CD4-positive, CD25-positive, alpha-beta regulatory T cell (primary cell): Measurements from ENCODE around the gene AKR7A3. TPM values are rescaled to one million over a fixed set of nuclear protein-coding genes. Genes with fewer than 3 reads are reported as not detected.
A peak's percentile ranks its signal among the peaks of the same experiment; 100 is the strongest.

Source experiments
- ATAC-seq, 2 donors: fragments of 150-1000 bp; cut with Tn5 transposase; one replicate each; pipeline ENCODE4 v1.10.0; 2021; ENCODE audit warnings: low read depth in 2 of 2, moderate number of reproducible peaks in 2 of 2, moderate library complexity in 1 of 2
- DNase-seq, 3 donors: peaks; one replicate each; pipeline versions ENCODE4 v3.0.0 to v3.0.0-alpha.2; 2012 to 2022; ENCODE audit warnings: mixed read lengths in 1 of 3
- H3K27ac ChIP-seq: one replicate; pipeline ENCODE4 v1.7.0; 2013; ENCODE audit warnings: mild to moderate bottlenecking, low read length; ENCODE audit not compliant: insufficient read depth, poor library complexity, severe bottlenecking
- H3K27me3 ChIP-seq: one replicate; pipeline ENCODE4 v1.7.0; 2013; ENCODE audit warnings: low read length; ENCODE audit not compliant: control insufficient read depth, insufficient read depth
- H3K36me3 ChIP-seq: one replicate; pipeline ENCODE4 v1.7.0; 2013; ENCODE audit warnings: mild to moderate bottlenecking, low read length, moderate library complexity; ENCODE audit not compliant: control insufficient read depth, insufficient read depth
- H3K4me1 ChIP-seq: 2 replicates; pipeline ENCODE4 v1.7.0; 2013; ENCODE audit warnings: mild to moderate bottlenecking, low read length; ENCODE audit not compliant: insufficient read depth, control insufficient read depth, poor library complexity, severe bottlenecking
- H3K4me3 ChIP-seq: one replicate; pipeline ENCODE4 v1.7.0; 2013; ENCODE audit warnings: low read depth, mild to moderate bottlenecking, low read length, moderate library complexity
- H3K9me3 ChIP-seq, 2 experiments: 1 replicate in 1 of 2; 2 replicates in 1 of 2; pipeline ENCODE4 v1.7.0; 2013; ENCODE audit warnings: low read length in 2 of 2, mild to moderate bottlenecking in 1 of 2, moderate library complexity in 1 of 2; ENCODE audit not compliant: control insufficient read depth in 2 of 2
- H3K27ac Mint-ChIP-seq, 3 donors: one replicate each; pipeline ENCODE4 v1.8.0; 2020 to 2022; ENCODE audit warnings: mild to moderate bottlenecking in 3 of 3, mixed read lengths in 3 of 3, moderate library complexity in 2 of 3
- H3K27me3 Mint-ChIP-seq: one replicate; pipeline ENCODE4 v1.8.0; 2022; ENCODE audit warnings: mild to moderate bottlenecking, mixed read lengths
- H3K36me3 Mint-ChIP-seq: one replicate; pipeline ENCODE4 v1.8.0; 2020; ENCODE audit warnings: mixed read lengths
- H3K4me1 Mint-ChIP-seq, 4 donors: one replicate each; pipeline ENCODE4 v1.8.0; 2020 to 2022; ENCODE audit warnings: mixed read lengths in 4 of 4, mild to moderate bottlenecking in 1 of 4
- H3K4me3 Mint-ChIP-seq, 4 donors: one replicate each; pipeline ENCODE4 v1.8.0; 2020 to 2022; ENCODE audit warnings: mild to moderate bottlenecking in 4 of 4, mixed read lengths in 4 of 4, moderate library complexity in 3 of 4
- H3K9me3 Mint-ChIP-seq, 7 donors: one replicate each; pipeline ENCODE4 v1.8.0; 2020 to 2022; ENCODE audit warnings: mixed read lengths in 7 of 7, mild to moderate bottlenecking in 3 of 7, moderate library complexity in 2 of 7
- polyA plus RNA-seq, 4 donors: library from polyadenylated mRNA; unstranded; fragments of 300-500 nt; fragmentation: Illumina TruSeq; gene quantifications; one replicate each; pipeline ENCODE4 v1.2.3, GENCODE V29; 2021
- total RNA-seq: library from RNA; stranded (reverse); gene quantifications from one replicate; pipeline ENCODE4 v1.2.3, GENCODE V29; 2022

Gene AKR7A3
- total and polyA plus RNA-seq, 5 donors from 2014 or later = 0.25 to 0.99 TPM; not detected in 3

DNA sequence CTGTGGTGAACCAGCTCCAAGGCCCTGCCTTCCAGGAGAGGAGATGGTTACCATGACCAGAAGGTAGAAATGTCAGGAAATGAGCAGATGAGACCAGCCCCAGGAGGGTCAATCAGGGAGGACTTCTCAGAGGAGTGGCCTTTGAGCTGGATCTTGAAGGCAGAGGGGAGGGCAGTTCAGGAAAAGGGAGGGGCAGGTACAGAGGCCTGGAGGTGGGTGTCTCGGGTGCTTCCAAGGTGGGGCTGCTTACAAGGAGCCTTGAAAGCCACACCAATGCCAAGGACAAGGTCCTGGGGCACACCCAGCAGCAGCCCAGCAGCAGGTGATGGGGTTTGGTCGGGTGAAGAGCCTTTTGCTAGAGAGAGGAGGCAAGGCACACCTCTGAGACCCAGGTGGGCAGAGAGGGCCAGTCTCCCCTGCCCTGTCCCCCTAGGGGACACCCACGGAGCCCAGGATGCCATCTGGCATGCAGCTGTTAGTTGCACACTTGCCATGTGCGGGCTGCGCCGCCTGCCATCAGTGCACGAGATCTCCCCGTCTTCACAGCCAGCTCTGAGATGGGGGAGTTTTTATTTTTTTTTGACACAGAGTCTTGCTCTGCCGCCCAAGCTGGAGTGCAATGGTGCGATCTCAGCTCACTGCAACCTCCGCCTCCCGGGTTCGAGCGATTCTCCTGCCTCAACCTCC is 42.0 kb upstream of the AKR7A3 start:
- Mint-ChIP-seq H3K27me3 (no peaks in the 10 kb centered on the region), H3K9me3 (no peaks in the 10 kb centered on the region), H3K27ac (no peak overlapping the region), H3K4me3 (no peak overlapping the region), H3K36me3 (peaks cover 6% of the 10 kb centered on the region), H3K4me1 (peaks cover 0 to 5% (median 0%) of the 10 kb centered on the region in 4 donors)
- Histone ChIP-seq H3K27me3 (no peaks in the 10 kb centered on the region), H3K9me3 (no peaks in the 10 kb centered on the region), H3K4me1 (no peaks in the 10 kb centered on the region), H3K27ac (no peak overlapping the region), H3K4me3 (no peak overlapping the region), H3K36me3 (no peaks in the 10 kb centered on the region)
- ATAC-seq (no peak), DNase-seq (no peak)

DNA sequence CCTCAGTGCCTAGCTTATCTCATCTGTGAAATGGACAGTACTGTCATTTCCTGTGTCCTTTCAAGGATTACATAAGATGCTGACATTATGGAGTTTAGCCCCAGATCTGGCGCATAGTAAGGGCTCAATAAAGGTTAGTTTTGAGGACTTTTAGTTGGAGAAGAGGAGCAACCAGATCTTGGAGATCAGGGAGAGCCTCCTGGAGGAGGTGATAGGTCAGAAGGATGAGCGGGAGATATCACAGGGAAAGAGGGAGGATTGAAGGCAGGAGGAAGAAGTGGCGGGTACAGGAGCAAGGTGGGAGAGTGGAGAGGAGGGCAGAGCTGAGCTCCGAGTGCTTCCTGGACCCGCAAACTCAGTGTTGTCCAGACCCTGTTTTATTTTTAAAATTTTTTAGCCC is 41.0 kb upstream of the AKR7A3 start:
- ATAC-seq = no peak
- Histone ChIP-seq H3K27ac (no peak overlapping the region), H3K4me1 (no peaks in the 10 kb centered on the region), H3K9me3 (no peaks in the 10 kb centered on the region), H3K27me3 (no peaks in the 10 kb centered on the region), H3K4me3 (no peak overlapping the region), H3K36me3 (no peaks in the 10 kb centered on the region)
- peaks cover 9% of the 10 kb centered on the region for H3K36me3 Mint-ChIP-seq
- no peak overlapping the region for H3K4me3 Mint-ChIP-seq
- no peaks in the 10 kb centered on the region for H3K27me3 Mint-ChIP-seq
- DNase-seq = no peak
- peaks cover 0 to 5% (median 0%) of the 10 kb centered on the region in 4 donors for H3K4me1 Mint-ChIP-seq
- H3K9me3 Mint-ChIP-seq = no peaks in the 10 kb centered on the region
- no peak overlapping the region for H3K27ac Mint-ChIP-seq

DNA sequence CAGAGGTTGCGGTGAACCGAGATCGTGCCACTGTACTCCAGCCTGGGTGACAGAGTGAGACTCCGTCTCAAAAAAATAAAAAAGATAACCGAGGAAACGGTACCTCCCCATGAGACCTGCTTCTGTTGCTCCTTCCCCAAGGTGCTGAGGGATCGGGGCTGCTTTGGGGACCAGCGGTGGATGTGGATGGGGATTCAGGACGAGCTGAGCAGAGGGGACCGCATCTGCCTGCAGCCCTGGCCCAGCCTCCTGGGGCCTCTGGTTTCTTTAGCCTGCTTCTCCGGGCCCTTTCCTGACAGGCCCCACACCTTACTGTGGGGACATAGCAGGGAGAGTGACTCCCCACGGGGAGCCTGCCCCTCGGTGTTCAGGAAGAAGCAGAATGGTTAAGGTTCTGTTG is 40.6 kb upstream of the AKR7A3 start:
- H3K27ac ChIP-seq = no peak overlapping the region
- no peak overlapping the region for H3K4me3 Mint-ChIP-seq
- peaks cover 0 to 5% (median 0%) of the 10 kb centered on the region in 4 donors for H3K4me1 Mint-ChIP-seq
- H3K36me3 ChIP-seq = no peaks in the 10 kb centered on the region
- ATAC-seq = no peak
- no peaks in the 10 kb centered on the region for H3K9me3 Mint-ChIP-seq
- no peaks in the 10 kb centered on the region for H3K9me3 ChIP-seq
- H3K27me3 Mint-ChIP-seq = no peaks in the 10 kb centered on the region
- no peak for DNase-seq
- H3K4me3 ChIP-seq = no peak overlapping the region
- H3K4me1 ChIP-seq = no peaks in the 10 kb centered on the region
- peaks cover 11% of the 10 kb centered on the region for H3K36me3 Mint-ChIP-seq
- peak overlapping the region in 1 of 3 donors; percentile 38 for H3K27ac Mint-ChIP-seq
- no peaks in the 10 kb centered on the region for H3K27me3 ChIP-seq

DNA sequence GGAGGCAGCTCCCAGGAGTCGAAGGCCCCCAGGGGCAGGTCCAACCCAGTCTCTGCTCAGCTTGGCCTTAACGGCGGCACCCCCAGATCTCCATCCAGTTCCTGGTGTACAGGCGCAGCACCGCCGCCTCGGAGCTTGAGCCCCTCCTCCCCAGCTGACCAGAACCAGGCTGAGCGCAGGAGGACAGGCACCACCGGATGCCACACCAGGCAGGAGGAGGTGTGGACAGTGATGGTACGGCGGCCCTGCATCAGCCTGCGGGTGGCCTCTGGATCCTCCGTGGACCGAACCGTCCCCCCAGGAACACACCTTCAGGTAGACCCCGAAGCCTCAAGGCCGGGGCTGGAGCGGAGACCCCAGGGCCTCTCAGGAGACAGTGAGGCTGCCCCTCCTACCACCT is 39.9 kb upstream of the AKR7A3 start:
- Histone ChIP-seq H3K27me3 (no peaks in the 10 kb centered on the region), H3K4me1 (no peaks in the 10 kb centered on the region), H3K9me3 (no peaks in the 10 kb centered on the region), H3K4me3 (no peak overlapping the region), H3K36me3 (no peaks in the 10 kb centered on the region), H3K27ac (no peak overlapping the region)
- H3K4me3 Mint-ChIP-seq = no peak overlapping the region
- DNase-seq (no peak), ATAC-seq (no peak)
- H3K4me1 Mint-ChIP-seq = peaks cover 0 to 5% (median 0%) of the 10 kb centered on the region in 4 donors
- H3K36me3 Mint-ChIP-seq = peaks cover 11% of the 10 kb centered on the region
- no peaks in the 10 kb centered on the region for H3K9me3 Mint-ChIP-seq
- no peak overlapping the region for H3K27ac Mint-ChIP-seq
- no peaks in the 10 kb centered on the region for H3K27me3 Mint-ChIP-seq

DNA sequence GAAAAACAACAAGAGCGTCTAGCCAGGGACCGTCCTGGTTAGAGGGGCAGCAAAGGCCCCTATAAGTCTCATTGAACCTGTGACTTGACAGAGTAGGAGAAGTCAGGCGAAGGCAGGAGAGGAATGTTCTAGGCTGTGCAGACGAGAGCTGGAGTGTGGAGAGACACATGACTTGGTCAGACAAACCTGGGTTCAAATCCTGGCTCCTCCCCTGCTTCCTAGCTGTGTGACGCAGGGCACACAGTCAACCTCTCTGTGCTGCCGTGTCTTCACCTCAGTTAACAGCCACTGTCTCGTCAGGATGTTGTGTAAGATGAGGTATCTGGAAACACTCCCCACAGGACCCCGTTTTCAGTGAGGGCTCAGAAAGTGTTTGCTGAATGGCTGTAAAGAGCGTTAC is 39.2 kb upstream of the AKR7A3 start:
- H3K4me3 ChIP-seq = no peak overlapping the region
- H3K4me1 Mint-ChIP-seq = peaks cover 0 to 5% (median 0%) of the 10 kb centered on the region in 4 donors
- no peaks in the 10 kb centered on the region for H3K27me3 ChIP-seq
- no peaks in the 10 kb centered on the region for H3K4me1 ChIP-seq
- peaks cover 14% of the 10 kb centered on the region for H3K36me3 Mint-ChIP-seq
- ATAC-seq (no peak), DNase-seq (no peak)
- H3K4me3 Mint-ChIP-seq = peak overlapping the region in 2 of 4 donors; percentile 38 to 43
- no peaks in the 10 kb centered on the region for H3K9me3 ChIP-seq
- no peaks in the 10 kb centered on the region for H3K27me3 Mint-ChIP-seq
- H3K27ac ChIP-seq = no peak overlapping the region
- no peak overlapping the region for H3K27ac Mint-ChIP-seq
- H3K36me3 ChIP-seq = no peaks in the 10 kb centered on the region
- no peaks in the 10 kb centered on the region for H3K9me3 Mint-ChIP-seq

DNA sequence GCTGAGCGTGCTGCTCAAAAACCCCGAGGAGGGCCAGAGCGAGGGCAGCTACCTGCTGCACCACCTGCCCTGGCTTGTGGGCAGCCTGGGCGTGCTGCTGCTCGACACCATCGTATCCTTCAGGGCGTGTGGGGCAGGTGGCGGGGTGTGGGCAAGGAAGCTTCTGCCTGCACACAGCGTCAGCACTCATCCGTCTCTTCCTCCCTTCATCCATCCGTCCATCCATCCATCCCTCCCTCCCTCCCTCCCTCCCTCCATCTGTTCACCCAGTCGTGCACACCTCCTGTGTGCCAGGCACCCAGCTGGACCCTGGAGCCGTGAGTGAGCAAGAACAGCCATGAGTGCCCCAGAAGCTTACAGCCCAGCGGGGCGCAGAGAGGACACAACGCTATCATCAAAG is 38.7 kb upstream of the AKR7A3 start:
- Histone ChIP-seq H3K36me3 (no peaks in the 10 kb centered on the region), H3K4me3 (no peak overlapping the region), H3K9me3 (no peaks in the 10 kb centered on the region), H3K27me3 (no peaks in the 10 kb centered on the region), H3K27ac (no peak overlapping the region), H3K4me1 (no peaks in the 10 kb centered on the region)
- no peaks in the 10 kb centered on the region for H3K9me3 Mint-ChIP-seq
- H3K4me3 Mint-ChIP-seq = no peak overlapping the region
- ATAC-seq (no peak), DNase-seq (no peak)
- H3K27me3 Mint-ChIP-seq = no peaks in the 10 kb centered on the region
- H3K36me3 Mint-ChIP-seq = peaks cover 16% of the 10 kb centered on the region
- H3K4me1 Mint-ChIP-seq = peaks cover 0 to 5% (median 0%) of the 10 kb centered on the region in 4 donors
- H3K27ac Mint-ChIP-seq = no peak overlapping the region

DNA sequence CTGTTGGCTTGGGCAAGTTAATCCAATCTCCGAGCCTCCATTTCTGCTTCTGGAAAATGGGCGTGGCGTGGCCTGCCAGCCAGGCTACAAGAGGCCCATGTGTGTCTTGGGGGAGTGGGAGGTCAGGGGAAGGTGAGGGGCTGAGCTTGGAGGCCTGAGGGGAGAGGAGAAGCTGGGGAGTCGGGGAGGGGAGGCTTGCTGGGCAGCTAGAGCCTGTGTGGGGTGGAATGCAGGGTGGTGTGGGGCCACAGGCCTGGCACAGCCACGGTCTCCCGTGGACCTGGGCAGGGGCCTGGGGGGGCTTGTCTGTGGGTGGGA is 38.1 kb upstream of the AKR7A3 start:
- no peak for ATAC-seq
- H3K27me3 ChIP-seq = no peaks in the 10 kb centered on the region
- H3K27ac ChIP-seq = no peak overlapping the region
- no peaks in the 10 kb centered on the region for H3K27me3 Mint-ChIP-seq
- H3K27ac Mint-ChIP-seq = no peak overlapping the region
- DNase-seq = no peak
- H3K9me3 ChIP-seq = no peaks in the 10 kb centered on the region
- H3K4me1 Mint-ChIP-seq = peaks cover 0 to 5% (median 0%) of the 10 kb centered on the region in 4 donors
- H3K36me3 ChIP-seq = no peaks in the 10 kb centered on the region
- peak overlapping the region in 1 of 4 donors; percentile 15 for H3K4me3 Mint-ChIP-seq
- H3K4me1 ChIP-seq = no peaks in the 10 kb centered on the region
- peaks cover 21% of the 10 kb centered on the region for H3K36me3 Mint-ChIP-seq
- no peaks in the 10 kb centered on the region for H3K9me3 Mint-ChIP-seq
- H3K4me3 ChIP-seq = no peak overlapping the region

DNA sequence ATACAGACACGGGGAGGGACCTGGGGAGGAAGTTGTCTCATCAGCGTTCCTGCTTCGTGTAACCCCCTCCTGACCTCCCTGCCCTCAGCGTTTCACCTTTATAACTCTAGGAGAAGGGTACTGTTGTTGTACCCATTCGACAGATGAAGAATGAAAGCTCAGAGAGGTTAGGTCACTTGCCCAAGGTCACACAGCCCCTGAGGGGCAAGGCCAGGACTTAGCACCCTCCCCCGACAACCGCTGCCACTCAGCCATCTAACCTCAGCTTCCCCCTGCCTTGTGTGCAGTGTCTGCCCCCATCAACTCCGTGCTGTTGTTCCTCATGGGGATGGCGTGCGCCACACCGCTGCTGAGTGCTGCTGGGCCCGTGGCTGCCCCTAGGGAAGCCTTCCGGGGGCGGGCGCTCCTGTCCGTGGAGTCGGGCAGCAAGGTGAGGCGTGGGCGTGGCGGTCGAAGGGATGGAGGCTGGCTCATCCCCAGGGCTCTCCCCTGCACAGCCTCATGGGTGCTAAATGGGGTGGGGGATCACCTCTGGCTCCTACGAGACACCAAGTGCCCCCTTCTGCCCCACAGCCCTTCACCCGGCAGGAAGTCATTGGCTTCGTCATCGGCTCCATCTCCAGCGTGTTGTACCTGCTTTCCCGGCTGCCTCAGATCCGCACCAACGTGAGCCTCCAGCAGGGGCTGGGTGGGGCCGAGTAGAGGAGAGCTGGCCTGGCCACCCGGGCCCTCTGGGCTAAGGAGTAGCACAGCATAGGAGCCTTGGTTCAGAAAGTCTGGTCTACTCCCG is 37.6 kb upstream of the AKR7A3 start:
- no peaks in the 10 kb centered on the region for H3K4me1 ChIP-seq
- Mint-ChIP-seq H3K27ac (no peak overlapping the region), H3K27me3 (no peaks in the 10 kb centered on the region), H3K9me3 (no peaks in the 10 kb centered on the region), H3K4me1 (peaks cover 0 to 5% (median 0%) of the 10 kb centered on the region in 4 donors), H3K36me3 (peaks cover 22% of the 10 kb centered on the region), H3K4me3 (no peak overlapping the region)
- DNase-seq (no peak), ATAC-seq (no peak)
- no peak overlapping the region for H3K4me3 ChIP-seq
- H3K36me3 ChIP-seq = no peaks in the 10 kb centered on the region
- no peaks in the 10 kb centered on the region for H3K9me3 ChIP-seq
- H3K27me3 ChIP-seq = no peaks in the 10 kb centered on the region
- H3K27ac ChIP-seq = no peak overlapping the region
